Activated T-cell treated with anti-CD3 and anti-CD28 coated beads, Interleukin-2, amount 50 U/mL, for 4 hours (primary cell): ENCODE measurements around the gene AK8. TPM values are rescaled to one million over a fixed set of nuclear protein-coding genes. Genes with fewer than 3 reads are reported as not detected.

Experiments
- ATAC-seq, 2 donors: fragments of 200-7000 bp; cut with Tn5 transposase; one replicate each; pipeline ENCODE4 v1.10.0; 2021
- DNase-seq: peaks from one replicate; pipeline ENCODE4 v3.0.0-alpha.2; 2020
- H3K27me3 Mint-ChIP-seq: one replicate; pipeline ENCODE4 v1.8.0; 2021; ENCODE audit warnings: low read depth, mixed read lengths
- H3K36me3 Mint-ChIP-seq: one replicate; pipeline ENCODE4 v1.8.0; 2022; ENCODE audit warnings: mixed read lengths; ENCODE audit not compliant: insufficient read depth
- H3K4me1 Mint-ChIP-seq: one replicate; pipeline ENCODE4 v1.8.0; 2021; ENCODE audit warnings: low read depth, mixed read lengths
- H3K4me3 Mint-ChIP-seq: one replicate; pipeline ENCODE4 v1.8.0; 2021; ENCODE audit warnings: mild to moderate bottlenecking, moderate library complexity, mixed read lengths
- H3K9me3 Mint-ChIP-seq: one replicate; pipeline ENCODE4 v1.8.0; 2021; ENCODE audit warnings: mixed read lengths
- total RNA-seq, 3 donors: library from RNA; stranded (reverse); gene quantifications; one replicate each; pipeline ENCODE4 v1.2.1, GENCODE V29; 2021

Gene AK8
- total RNA-seq, 3 donors from 2014 or later = not detected

GRCh38 chr9:132694144-132694543 is 183.9 kb downstream of the AK8 start:
- peaks cover 27% of the 10 kb centered on the region for H3K9me3 Mint-ChIP-seq
- no peak overlapping the region for H3K4me3 Mint-ChIP-seq
- H3K4me1 Mint-ChIP-seq = no peaks in the 10 kb centered on the region
- H3K27me3 Mint-ChIP-seq = no peaks in the 10 kb centered on the region
- ATAC-seq (peak; percentile 67 to 69), DNase-seq (no peak)
- peaks cover 25% of the 10 kb centered on the region for H3K36me3 Mint-ChIP-seq

GRCh38 chr9:132690696-132691095 is 187.4 kb downstream of the AK8 start:
- DNase-seq (no peak), ATAC-seq (no peak)
- no peak overlapping the region for H3K4me3 Mint-ChIP-seq
- no peaks in the 10 kb centered on the region for H3K27me3 Mint-ChIP-seq
- no peaks in the 10 kb centered on the region for H3K9me3 Mint-ChIP-seq
- no peaks in the 10 kb centered on the region for H3K4me1 Mint-ChIP-seq
- peaks cover 44% of the 10 kb centered on the region for H3K36me3 Mint-ChIP-seq

GRCh38 chr9:132683873-132684272 is 194.2 kb downstream of the AK8 start:
- H3K36me3 Mint-ChIP-seq = peaks cover 48% of the 10 kb centered on the region
- DNase-seq (no peak), ATAC-seq (no peak)
- no peaks in the 10 kb centered on the region for H3K27me3 Mint-ChIP-seq
- peaks cover 17% of the 10 kb centered on the region for H3K4me1 Mint-ChIP-seq
- H3K4me3 Mint-ChIP-seq = no peak overlapping the region
- H3K9me3 Mint-ChIP-seq = no peaks in the 10 kb centered on the region

GRCh38 chr9:132681561-132681960 is 196.5 kb downstream of the AK8 start:
- DNase-seq (no peak), ATAC-seq (no peak)
- no peaks in the 10 kb centered on the region for H3K9me3 Mint-ChIP-seq
- H3K36me3 Mint-ChIP-seq = peaks cover 45% of the 10 kb centered on the region
- H3K27me3 Mint-ChIP-seq = no peaks in the 10 kb centered on the region
- H3K4me3 Mint-ChIP-seq = no peak overlapping the region
- peaks cover 24% of the 10 kb centered on the region for H3K4me1 Mint-ChIP-seq

- H3K4me1 Mint-ChIP-seq = peaks cover 30% of the 10 kb centered on the region
- no peaks in the 10 kb centered on the region for H3K9me3 Mint-ChIP-seq
- ATAC-seq (peak; percentile 80 to 91), DNase-seq (no peak)
- peaks cover 40% of the 10 kb centered on the region for H3K36me3 Mint-ChIP-seq
- H3K4me3 Mint-ChIP-seq = no peak overlapping the region
- no peaks in the 10 kb centered on the region for H3K27me3 Mint-ChIP-seq
Measured at GRCh38 chr9:132679946-132680625, 198.0 kb downstream of the AK8 start.

- ATAC-seq (no peak), DNase-seq (no peak)
- H3K9me3 Mint-ChIP-seq = no peaks in the 10 kb centered on the region
- peaks cover 30% of the 10 kb centered on the region for H3K36me3 Mint-ChIP-seq
- peaks cover 48% of the 10 kb centered on the region for H3K4me1 Mint-ChIP-seq
- H3K27me3 Mint-ChIP-seq = no peaks in the 10 kb centered on the region
- H3K4me3 Mint-ChIP-seq = no peak overlapping the region
Measured at GRCh38 chr9:132677976-132678375, 200.1 kb downstream of the AK8 start.

Other genes with a start within 250 kb of the AK8 start
- 10 to 100 TPM; 41.0 to 44.8 (median 41.3) TPM for gene DDX31, start 208.3 kb downstream of the AK8 start, total RNA-seq
- 10 to 100 TPM; 18.5 to 22.5 (median 22.0) TPM for gene GTF3C4, start 207.8 kb downstream of the AK8 start, total RNA-seq
- under 1 TPM; 0.42 to 0.82 (median 0.73) TPM for gene SPACA9, start 614 bp upstream of the AK8 start, total RNA-seq
- 10 to 100 TPM; 23.6 to 26.8 (median 24.0) TPM for gene TSC1, start 66.3 kb upstream of the AK8 start, total RNA-seq
- under 1 TPM; 0.16 to 0.87 (median 0.56) TPM for gene GFI1B, start 100.4 kb upstream of the AK8 start, total RNA-seq
- 10 to 100 TPM; 80.4 to 86.8 (median 83.6) TPM for gene GTF3C5, start 152.7 kb upstream of the AK8 start, total RNA-seq
- gene CEL, start 183.7 kb upstream of the AK8 start, total RNA-seq = 1 to 10 TPM; 3.1 to 4.7 (median 3.9) TPM
- 10 to 100 TPM; 43.2 to 46.7 (median 45.2) TPM for gene RALGDS, start 243.0 kb upstream of the AK8 start, total RNA-seq